Right lobe of liver (tissue), 6 donors: Measurements from ENCODE around the gene TMEM244. TPM values are rescaled to one million over a fixed set of nuclear protein-coding genes. Genes with fewer than 3 reads are reported as not detected.

Source experiments
- ATAC-seq, 4 donors: fragments of 200-7000 bp; cut with Tn5 transposase; one replicate each; pipeline ENCODE4 v1.9.1; 2020; ENCODE audit warnings: mild to moderate bottlenecking in 4 of 4, moderate library complexity in 4 of 4
- DNase-seq, 3 donors: peaks; one replicate each; pipeline ENCODE4 v3.0.0-alpha.2; 2020
- H3K27ac ChIP-seq, 3 donors: fragments of 200-600 bp; one replicate each; pipeline ENCODE4 v1.8.0; 2022
- H3K27me3 ChIP-seq, 2 donors: fragments of 200-600 bp; one replicate each; pipeline ENCODE4 v1.8.0; 2022
- H3K36me3 ChIP-seq, 4 donors: fragments of 200-600 bp; sonication (generic) in 1 of 4; one replicate each; pipeline versions ENCODE4 v1.5.1 to v1.8.0; 2017 to 2022; ENCODE audit warnings: control low read depth in 1 of 4
- H3K4me1 ChIP-seq, 4 donors: fragments of 200-600 bp; sonication (generic) in 1 of 4; one replicate each; pipeline versions ENCODE4 v1.5.1 to v1.8.0; 2017 to 2022; ENCODE audit warnings: control low read depth in 1 of 4
- H3K4me3 ChIP-seq, 3 donors: fragments of 200-600 bp; one replicate each; pipeline ENCODE4 v1.8.0; 2022
- H3K9me3 ChIP-seq, 4 donors: fragments of 200-600 bp; sonication (generic) in 1 of 4; one replicate each; pipeline versions ENCODE4 v1.5.1 to v1.8.0; 2017 to 2022; ENCODE audit warnings: control low read depth in 1 of 4
- CTCF ChIP-seq, 4 donors: fragments of 200-600 bp in 3 of 4; fragments of 450-650 bp in 1 of 4; IDR thresholded peaks; one replicate each; pipeline versions ENCODE4 v1.5.1 to v1.8.0; 2016 to 2022; ENCODE audit warnings: antibody characterized with exemption in 4 of 4, mild to moderate bottlenecking in 2 of 4
- POLR2A ChIP-seq: fragments of 450-650 bp; IDR thresholded peaks from one replicate; pipeline ENCODE4 v1.6.1; 2017; ENCODE audit warnings: antibody characterized with exemption, mild to moderate bottlenecking
- WGBS: methylation state at CpG from one replicate; pipeline ENCODE4 v1.1.6; 2018; ENCODE audit warnings: low coverage, low lambda C conversion rate; ENCODE audit not compliant: insufficient coverage; ENCODE audit errors: missing lambda C conversion rate; 5-methylcytosine and 5-hydroxymethylcytosine counted together
- intact Hi-C, 2 donors: fragments of 100-400 bp; cut with DNase I; formaldehyde crosslinking; loops; one replicate each; pipeline versions ENCODE4 v1.11.2 to v1.14.1; 2022
- total RNA-seq, 6 experiments: library from RNA; depleted of rRNA in 2 of 6; stranded (reverse); fragments of >200 nt in 2 of 6; fragmentation: NEBNext Ultra II Directional in 3 of 6; extraction: Animal tissue kit (Norgen Biotek cat#: 25700) in 3 of 6; gene quantifications; one replicate each; pipeline versions ENCODE4 v1.1.0 to v1.2.4, GENCODE V29; 2016 to 2023
- donor health status: DM: no; HTN: yes; CAD: no.
- donor health status: DM: no; HTN: no; CAD: no.
- donor health status: DM: no; HTN: no; CAD: no.
- donor health status: DM: no; HTN: yes; CAD: no.
- donor health status: DM: no; HTN: yes; CAD: no.

Gene TMEM244
- total RNA-seq, 6 experiments from 2014 or later, result not detected

- TF ChIP-seq CTCF (IDR thresholded peaks at IDR 0.05) (no peak), POLR2A (no peak)
- Histone ChIP-seq H3K27me3 (no peaks in the 10 kb centered on the region), H3K4me1 (no peaks in the 10 kb centered on the region), H3K4me3 (no peak overlapping the region), H3K9me3 (no peaks in the 10 kb centered on the region), H3K27ac (no peak overlapping the region), H3K36me3 (no peaks in the 10 kb centered on the region)
- intact Hi-C loops, result no loop called here
- DNase-seq, result no peak
- ATAC-seq, result no peak
- 61% methylated on average over 4 of the region's 4 CpGs for WGBS
Measured at GRCh38 chr6:129857838-129858237, 3.3 kb downstream of the TMEM244 start.

GRCh38 chr6:129853996-129854711 is 7.0 kb downstream of the TMEM244 start:
- Histone ChIP-seq H3K9me3 (no peaks in the 10 kb centered on the region), H3K36me3 (no peaks in the 10 kb centered on the region), H3K27me3 (no peaks in the 10 kb centered on the region), H3K27ac (no peak overlapping the region), H3K4me1 (no peaks in the 10 kb centered on the region), H3K4me3 (no peak overlapping the region)
- ATAC-seq (peak in 1 of 4 donors; percentile 29), DNase-seq (no peak)
- intact Hi-C loops, result no loop called here
- 65% methylated on average over 3 of the region's 3 CpGs for WGBS
- TF ChIP-seq POLR2A, result no peak

GRCh38 chr6:129852257-129852858 is 8.8 kb downstream of the TMEM244 start:
- ATAC-seq (no peak), DNase-seq (no peak)
- Histone ChIP-seq H3K4me1 (no peaks in the 10 kb centered on the region), H3K36me3 (no peaks in the 10 kb centered on the region), H3K27ac (no peak overlapping the region), H3K4me3 (no peak overlapping the region), H3K9me3 (no peaks in the 10 kb centered on the region), H3K27me3 (no peaks in the 10 kb centered on the region)
- intact Hi-C loops, result no loop called here
- 52% methylated on average over 4 of the region's 5 CpGs for WGBS
- TF ChIP-seq POLR2A, result no peak

GRCh38 chr6:129849456-129849855 is 11.7 kb downstream of the TMEM244 start:
- TF ChIP-seq CTCF (IDR thresholded peaks at IDR 0.05), result no peak
- no peak for TF ChIP-seq POLR2A
- H3K27me3 ChIP-seq, result no peaks in the 10 kb centered on the region
- 62% methylated on average over 1 of the region's 3 CpGs for WGBS
- H3K27ac ChIP-seq, result no peak overlapping the region
- H3K4me3 ChIP-seq, result no peak overlapping the region
- H3K4me1 ChIP-seq, result no peaks in the 10 kb centered on the region
- intact Hi-C loops, result no loop called here
- H3K36me3 ChIP-seq, result no peaks in the 10 kb centered on the region
- DNase-seq (no peak), ATAC-seq (peak in 2 of 4 donors; percentile 42 to 45)
- H3K9me3 ChIP-seq, result no peaks in the 10 kb centered on the region

- intact Hi-C loops, result no loop called here
- no peaks in the 10 kb centered on the region for H3K4me1 ChIP-seq
- no peak for DNase-seq
Measured at GRCh38 chr6:129846761-129847160, 14.4 kb downstream of the TMEM244 start.

More at GRCh38 chr6:129846761-129847160, 14.4 kb downstream of the TMEM244 start:
- Histone ChIP-seq H3K9me3 (no peaks in the 10 kb centered on the region), H3K27ac (no peak overlapping the region), H3K4me3 (no peak overlapping the region), H3K36me3 (no peaks in the 10 kb centered on the region), H3K27me3 (no peaks in the 10 kb centered on the region)
- ATAC-seq, result no peak
- TF ChIP-seq POLR2A (no peak), CTCF (IDR thresholded peaks at IDR 0.05) (no peak)
